Activated CD4-positive, alpha-beta T cell treated with anti-CD3 and anti-CD28 coated beads, Interleukin-2, amount 50 U/mL, for 24 hours (primary cell): ENCODE data around the gene ALDH1A3.
"Not testable (repeated sequence)": the region's sequence is repeated elsewhere in the genome, so short reads cannot be mapped to it uniquely, and the experiment has no call there.

Experiments used
- DNase-seq, 2 donors: peaks; one replicate each; pipeline ENCODE4 v3.0.0-alpha.2; 2020; ENCODE audit warnings: low read depth in 1 of 2, low spot score in 1 of 2

ALDH1A3 gene

GRCh38 chr15:100879464-100880138 is at the start of gene ALDH1A3:
ALDH1A3 (plus strand) TSS chr15:100879831; CDS start chr15:100879908, 77 bp downstream.
- DNase-seq = no peak

- DNase-seq = no peak
Observed at GRCh38 chr15:100831467-100831866, 48.2 kb upstream of the ALDH1A3 start.

- DNase-seq = no peak
Observed at GRCh38 chr15:100832149-100832942, 47.3 kb upstream of the ALDH1A3 start.

GRCh38 chr15:100833417-100834389 is 45.9 kb upstream of the ALDH1A3 start:
- no peak for DNase-seq

GRCh38 chr15:100834731-100835130 is 44.9 kb upstream of the ALDH1A3 start:
- no peak for DNase-seq

GRCh38 chr15:100835636-100836035 is 44.0 kb upstream of the ALDH1A3 start:
- DNase-seq = no peak

GRCh38 chr15:100836501-100836900 is 43.1 kb upstream of the ALDH1A3 start:
- no peak for DNase-seq

GRCh38 chr15:100841426-100841825 is 38.2 kb upstream of the ALDH1A3 start:
- no peak for DNase-seq

GRCh38 chr15:100842756-100843730 is 36.6 kb upstream of the ALDH1A3 start:
- DNase-seq = no peak

GRCh38 chr15:100844167-100844566 is 35.5 kb upstream of the ALDH1A3 start:
- DNase-seq = no peak

GRCh38 chr15:100844778-100845177 is 34.9 kb upstream of the ALDH1A3 start:
- DNase-seq = no peak

- DNase-seq = no peak
Observed at GRCh38 chr15:100847194-100847593, 32.4 kb upstream of the ALDH1A3 start.

- DNase-seq = peak; percentile 4 to 21
Observed at GRCh38 chr15:100849021-100849854, 30.4 kb upstream of the ALDH1A3 start.

- no peak for DNase-seq
Observed at GRCh38 chr15:100849855-100850218, 29.8 kb upstream of the ALDH1A3 start.

GRCh38 chr15:100851428-100852015 is 28.1 kb upstream of the ALDH1A3 start:
- not testable (repeated sequence) for DNase-seq

GRCh38 chr15:100852630-100853029 is 27.0 kb upstream of the ALDH1A3 start:
- no peak for DNase-seq

- DNase-seq = no peak
Observed at GRCh38 chr15:100853676-100854440, 25.8 kb upstream of the ALDH1A3 start.

GRCh38 chr15:100856867-100857266 is 22.8 kb upstream of the ALDH1A3 start:
- DNase-seq = no peak
